WI38 (cell line): ENCODE measurements around the gene FGGY.

Source experiments
- H3K4me3 ChIP-seq: 2 replicates; pipeline ENCODE4 v1.5.1; 2011; ENCODE audit warnings: low read depth, mild to moderate bottlenecking, control low read depth, low read length
- TF ChIP-seq, protein P1 (sequence below): IDR thresholded peaks from 2 replicates; pipeline ENCODE4 v1.5.1; 2012; ENCODE audit warnings: low read depth, mild to moderate bottlenecking, control low read depth, low read length

Gene FGGY

DNA sequence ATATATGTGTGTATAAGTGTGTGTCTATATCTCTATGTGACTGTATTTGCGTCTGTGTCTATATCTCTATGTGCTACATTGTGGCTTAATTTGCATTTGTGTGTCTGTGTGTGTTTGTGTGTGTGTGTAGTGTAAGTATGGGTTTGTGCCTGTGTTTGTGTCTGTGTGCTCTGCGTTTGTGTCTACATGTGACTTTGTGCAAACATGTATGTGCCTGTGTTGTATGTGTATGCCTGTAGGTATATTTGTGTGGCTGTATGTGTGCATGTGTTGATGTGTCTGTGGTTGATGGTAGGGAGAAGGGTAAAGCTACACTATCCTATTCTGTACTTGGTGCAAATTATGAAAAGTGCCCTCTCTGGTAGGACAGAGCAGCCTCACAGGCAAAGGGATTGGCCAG lies 7.3 kb upstream of the FGGY start:
- H3K4me3 ChIP-seq: no peak overlapping the region
- TF ChIP-seq, protein P1, sequence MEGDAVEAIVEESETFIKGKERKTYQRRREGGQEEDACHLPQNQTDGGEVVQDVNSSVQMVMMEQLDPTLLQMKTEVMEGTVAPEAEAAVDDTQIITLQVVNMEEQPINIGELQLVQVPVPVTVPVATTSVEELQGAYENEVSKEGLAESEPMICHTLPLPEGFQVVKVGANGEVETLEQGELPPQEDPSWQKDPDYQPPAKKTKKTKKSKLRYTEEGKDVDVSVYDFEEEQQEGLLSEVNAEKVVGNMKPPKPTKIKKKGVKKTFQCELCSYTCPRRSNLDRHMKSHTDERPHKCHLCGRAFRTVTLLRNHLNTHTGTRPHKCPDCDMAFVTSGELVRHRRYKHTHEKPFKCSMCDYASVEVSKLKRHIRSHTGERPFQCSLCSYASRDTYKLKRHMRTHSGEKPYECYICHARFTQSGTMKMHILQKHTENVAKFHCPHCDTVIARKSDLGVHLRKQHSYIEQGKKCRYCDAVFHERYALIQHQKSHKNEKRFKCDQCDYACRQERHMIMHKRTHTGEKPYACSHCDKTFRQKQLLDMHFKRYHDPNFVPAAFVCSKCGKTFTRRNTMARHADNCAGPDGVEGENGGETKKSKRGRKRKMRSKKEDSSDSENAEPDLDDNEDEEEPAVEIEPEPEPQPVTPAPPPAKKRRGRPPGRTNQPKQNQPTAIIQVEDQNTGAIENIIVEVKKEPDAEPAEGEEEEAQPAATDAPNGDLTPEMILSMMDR: no peak

DNA sequence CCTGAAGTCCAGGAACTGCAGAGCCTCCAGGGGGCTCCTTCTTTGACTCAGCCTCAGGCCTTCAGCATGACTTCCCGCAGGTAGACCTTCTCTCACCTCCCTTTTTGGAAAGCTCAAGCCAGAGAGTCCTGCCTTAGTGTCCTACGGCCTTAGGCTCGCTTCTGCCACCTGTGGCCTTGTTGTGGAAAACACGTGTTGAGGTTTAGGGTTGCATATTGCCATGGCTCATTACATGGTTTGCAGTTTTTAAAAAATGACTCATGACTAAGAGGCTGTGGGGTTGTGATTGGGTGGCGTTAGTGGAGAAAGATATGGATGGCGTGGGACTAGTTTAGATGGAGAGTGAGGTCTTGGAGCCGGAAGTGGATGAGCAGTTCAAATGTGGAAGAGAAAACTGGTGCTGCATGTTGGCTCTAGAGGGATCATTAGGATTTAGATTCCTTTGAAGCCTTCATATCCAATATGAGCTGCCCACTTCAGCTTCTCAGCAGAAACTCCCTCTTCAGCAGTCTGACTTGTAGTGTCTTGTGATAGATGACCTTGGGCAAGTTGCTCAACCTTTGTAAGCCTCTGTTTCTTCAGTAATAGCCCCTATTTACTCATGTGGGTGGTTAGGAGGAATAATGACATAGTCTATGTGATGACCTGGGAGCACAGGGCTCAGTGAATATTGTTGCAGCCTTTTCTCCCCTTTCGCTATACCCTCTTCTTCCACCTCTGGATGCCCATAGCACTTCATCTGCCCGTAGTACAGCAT lies 6.5 kb upstream of the FGGY start:
- TF ChIP-seq, protein P1: peak; percentile 22; the same call in 1 of the 2 replicates
- H3K4me3 ChIP-seq: no peak overlapping the region

DNA sequence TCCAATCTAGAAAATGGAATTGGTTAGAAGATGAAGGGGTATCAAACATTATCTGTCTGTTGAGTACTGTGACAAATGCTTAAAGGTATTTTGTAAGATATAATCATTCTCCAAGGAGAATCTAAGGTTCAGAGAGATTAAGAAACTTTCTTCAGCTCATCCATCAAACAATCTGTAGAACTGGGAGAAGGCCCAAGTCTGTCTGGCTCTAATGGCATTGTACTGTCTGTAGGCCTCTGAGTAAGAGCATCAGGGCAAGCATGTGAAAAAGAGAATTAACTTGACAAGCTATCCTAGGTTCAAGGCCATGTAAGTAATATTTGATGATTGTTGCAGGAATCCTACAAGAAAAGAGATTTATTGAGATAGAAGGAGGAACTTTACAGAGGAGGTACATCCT lies 5.3 kb upstream of the FGGY start:
- TF ChIP-seq, protein P1: no peak
- H3K4me3 ChIP-seq: no peak overlapping the region

DNA sequence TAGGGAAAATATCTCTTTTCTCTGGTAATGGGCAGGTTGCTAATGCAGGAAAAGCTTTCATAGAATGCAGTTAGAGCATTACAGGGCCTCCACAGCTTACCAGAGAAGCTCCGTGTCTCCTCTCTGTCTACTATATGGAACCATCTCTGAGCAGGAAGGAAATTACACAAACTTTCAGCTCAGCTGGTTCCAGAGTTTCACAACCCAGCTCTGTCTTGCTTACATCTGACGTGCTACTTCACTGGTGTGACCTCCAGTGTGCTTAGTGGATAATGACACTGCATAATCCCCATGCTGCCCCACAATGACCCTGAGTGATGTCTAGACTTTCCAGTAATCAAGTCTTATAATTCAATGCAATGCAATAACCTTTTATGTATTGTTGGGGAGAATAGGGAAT lies 4.3 kb upstream of the FGGY start:
- TF ChIP-seq, protein P1: no peak
- no peak overlapping the region for H3K4me3 ChIP-seq

DNA sequence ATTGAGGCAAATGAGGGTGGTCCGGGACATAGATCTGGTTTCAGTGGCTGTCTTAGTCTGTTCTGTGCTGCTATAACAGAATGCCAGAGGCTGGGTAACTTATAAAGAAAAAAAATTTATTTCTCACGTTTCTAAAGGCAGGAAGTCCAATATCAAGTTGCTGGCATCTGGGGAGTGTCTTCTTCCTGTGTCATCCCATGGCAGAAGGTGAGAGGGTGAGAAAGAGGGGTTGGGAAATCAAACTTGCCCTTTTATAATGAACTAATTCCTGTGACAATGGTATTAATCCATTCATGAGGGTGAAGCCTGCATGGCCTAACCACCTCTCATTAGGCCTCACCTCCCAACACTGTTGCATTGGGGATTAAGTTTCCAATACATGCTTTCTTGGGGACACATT lies 3.7 kb upstream of the FGGY start:
- TF ChIP-seq, protein P1: no peak

DNA sequence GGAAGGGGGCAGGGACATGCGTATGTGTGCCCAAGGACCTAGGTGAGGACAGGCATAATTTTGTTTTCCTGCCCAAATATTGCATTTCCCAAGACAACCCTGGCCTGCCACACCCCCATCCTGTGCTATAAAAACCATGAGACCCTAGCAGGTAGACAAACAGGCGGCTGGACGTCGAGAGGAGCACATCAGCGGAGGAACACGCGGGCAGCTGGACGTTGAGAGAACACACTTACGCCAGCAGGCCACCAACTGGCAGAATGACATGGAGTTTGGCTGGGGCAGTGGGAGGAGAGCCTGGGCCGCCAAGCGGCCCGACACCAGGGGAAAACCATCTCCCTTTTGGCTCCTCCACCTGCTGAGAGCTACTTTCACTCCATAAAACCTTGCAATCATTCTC lies 3.0 kb upstream of the FGGY start:
- no peak overlapping the region for H3K4me3 ChIP-seq
- TF ChIP-seq, protein P1: no peak

More for the DNA sequence above, 3.7 kb upstream of the FGGY start:
- H3K4me3 ChIP-seq: no peak overlapping the region

DNA sequence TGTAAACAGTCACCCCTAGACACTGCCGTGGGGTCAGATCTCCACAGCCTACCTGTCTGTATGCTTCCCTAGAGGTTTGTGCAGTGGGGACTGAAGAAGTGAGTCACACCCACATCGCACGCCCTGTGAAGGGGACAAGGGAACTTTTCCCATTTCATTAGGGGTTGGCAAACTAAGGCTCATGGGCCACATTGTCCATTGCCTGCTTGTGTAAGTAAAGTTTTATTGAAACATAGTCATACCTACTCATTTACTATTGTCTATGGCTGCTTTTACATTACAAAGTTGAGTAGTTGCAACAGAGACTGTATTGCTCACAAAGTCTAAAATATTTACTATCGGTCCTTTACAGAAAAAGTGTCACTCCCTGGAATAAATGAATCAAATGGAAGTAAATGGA lies 2.5 kb upstream of the FGGY start:
- TF ChIP-seq, protein P1: no peak
- no peak overlapping the region for H3K4me3 ChIP-seq
